GM12875 (cell line): ENCODE data around the gene MRNIP.
"Not testable (repeated sequence)": the region's sequence is repeated elsewhere in the genome, so short reads cannot be mapped to it uniquely, and the experiment has no call there.

Experiments used
- H3K4me3 ChIP-seq: one replicate; pipeline ENCODE4 v1.5.1; 2011; ENCODE audit warnings: low read depth, low read length, control low read depth
- CTCF ChIP-seq: IDR thresholded peaks from 2 replicates; pipeline ENCODE4 v1.5.1; 2011; ENCODE audit warnings: low read depth, mild to moderate bottlenecking, control low read depth, inconsistent platforms, low read length, moderate library complexity, borderline replicate concordance; ENCODE audit not compliant: insufficient read depth

MRNIP gene

DNA sequence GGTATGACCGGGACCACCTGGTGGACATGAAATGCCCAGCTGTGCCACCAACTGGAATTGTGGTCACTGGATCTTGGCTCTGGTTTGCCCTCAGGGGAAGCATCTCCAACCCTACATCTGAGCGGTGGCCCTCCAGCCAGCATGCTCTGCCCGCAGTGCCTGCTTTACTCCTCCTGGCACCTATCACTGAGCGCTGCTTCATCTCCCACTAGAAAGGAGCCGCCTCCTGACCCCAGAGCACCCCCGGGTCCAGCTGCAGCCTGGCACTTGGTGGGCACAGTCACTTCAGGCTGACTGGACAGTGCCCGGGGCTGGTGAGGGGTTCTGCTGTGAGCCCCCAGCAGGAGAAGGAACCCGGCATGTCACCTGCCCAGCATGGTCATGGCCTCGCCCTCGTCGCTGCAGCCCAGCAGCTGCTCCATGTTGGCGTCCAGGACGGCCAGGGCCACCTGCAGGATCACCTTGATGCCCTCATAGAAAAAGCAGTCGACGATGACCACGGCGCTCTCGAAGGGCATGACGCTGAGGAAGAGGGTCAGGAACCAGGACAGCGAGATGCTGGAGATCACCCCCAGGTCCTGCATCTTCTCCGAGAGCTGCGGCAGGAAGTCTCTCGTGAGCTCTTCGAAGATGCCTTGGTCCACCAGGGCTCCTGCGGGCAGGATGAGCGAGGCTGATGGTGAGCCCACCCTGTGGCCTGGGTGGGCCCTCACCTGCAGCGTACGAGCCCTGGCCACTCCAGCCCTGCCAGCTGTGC, 16.1 kb upstream of the MRNIP start:
- no peak overlapping the region for H3K4me3 ChIP-seq

GRCh38 chr5:179874136-179874535, 15.5 kb upstream of the MRNIP start:
- no peak for TF ChIP-seq CTCF
- no peak overlapping the region for H3K4me3 ChIP-seq

More for the DNA sequence above, 16.1 kb upstream of the MRNIP start:
- no peak for TF ChIP-seq CTCF

DNA sequence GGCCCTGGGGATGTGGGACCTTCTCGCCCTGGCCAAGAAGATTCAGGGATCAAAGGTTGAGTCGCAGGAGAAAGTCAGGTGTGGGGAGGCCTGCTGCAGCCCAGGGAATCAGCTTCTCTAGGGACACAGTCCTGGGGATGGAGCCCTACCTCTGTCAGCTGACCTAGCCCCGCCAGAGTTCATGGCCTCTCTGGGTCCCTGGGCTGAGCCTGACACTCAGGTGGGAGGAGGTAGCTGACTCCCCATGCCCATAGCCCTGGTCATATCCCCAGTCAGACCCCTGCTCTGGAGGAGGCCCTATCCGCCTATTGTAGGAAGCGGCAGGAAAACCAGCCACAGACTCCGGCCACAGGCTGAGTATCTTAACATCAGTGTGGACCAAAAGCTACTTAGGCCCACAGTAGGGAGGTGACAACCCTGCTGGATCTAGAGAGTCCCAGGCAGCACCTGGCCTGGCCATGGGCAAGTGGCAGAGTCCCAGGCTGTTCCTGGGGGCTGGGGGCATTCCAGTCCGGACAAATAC, 15.0 kb upstream of the MRNIP start:
- no peak for TF ChIP-seq CTCF
- no peak overlapping the region for H3K4me3 ChIP-seq

GRCh38 chr5:179872828-179873575, 14.4 kb upstream of the MRNIP start:
- no peak for TF ChIP-seq CTCF
- H3K4me3 ChIP-seq = no peak overlapping the region

DNA sequence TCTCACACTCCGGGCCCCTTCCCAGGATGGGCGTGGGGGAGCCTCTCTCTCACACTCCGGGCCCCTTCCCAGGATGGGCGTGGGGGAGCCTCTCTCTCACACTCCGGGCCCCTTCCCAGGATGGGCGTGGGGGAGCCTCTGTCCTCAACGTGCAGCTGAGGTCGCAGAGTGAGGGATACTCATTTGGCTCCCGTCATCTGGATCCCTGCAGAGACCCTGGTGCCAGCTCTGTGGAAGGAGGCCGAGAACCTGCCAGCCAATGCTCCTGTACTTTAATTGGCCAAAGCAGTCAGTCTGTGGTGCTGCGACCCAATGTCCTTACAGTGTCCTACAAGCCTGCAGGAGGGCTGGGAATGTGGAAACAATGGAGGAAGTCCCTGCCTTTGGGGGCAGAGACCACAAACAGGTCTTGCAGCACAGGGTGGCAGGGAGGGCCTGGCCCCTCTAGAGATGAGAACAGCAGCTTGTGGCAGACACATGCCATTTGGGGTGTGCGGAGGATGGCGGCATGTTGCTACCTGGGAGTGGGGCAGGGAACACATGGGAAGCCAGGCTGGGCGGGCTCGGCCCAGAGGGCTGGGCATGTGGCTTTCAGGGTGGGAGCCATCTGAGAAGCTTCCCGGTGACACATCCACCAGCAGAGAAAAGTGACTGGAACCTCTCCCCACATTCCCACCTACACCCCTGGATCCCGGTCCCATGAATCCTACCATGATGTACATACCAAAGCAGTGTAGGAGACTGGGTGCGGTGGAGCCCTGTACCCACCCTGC, 13.6 kb upstream of the MRNIP start:
- H3K4me3 ChIP-seq = no peak overlapping the region
- TF ChIP-seq CTCF = no peak

- not testable (repeated sequence) for H3K4me3 ChIP-seq
Observed at GRCh38 chr5:179871533-179871932, 12.9 kb upstream of the MRNIP start.

GRCh38 chr5:179870952-179871351, 12.3 kb upstream of the MRNIP start:
- no peak for TF ChIP-seq CTCF

More at GRCh38 chr5:179870952-179871351, 12.3 kb upstream of the MRNIP start:
- no peak overlapping the region for H3K4me3 ChIP-seq
